ENCODE results near the gene ARHGEF28.

- TF ChIP-seq ZNF274 (IDR thresholded peaks at IDR 0.05; ENCODE audit: low read depth, low read length), result no peak
- no peak for TF ChIP-seq YY1 (IDR thresholded peaks at IDR 0.05; ENCODE audit: insufficient read depth, insufficient read length)
Observed at GRCh38 chr5:73812457-73812856, 186.5 kb downstream of the ARHGEF28 start.
